DMS114 treated with DMSO at 0.1 percent for 48 hours (cell line): ENCODE data around the gene MARCHF5.
A peak's percentile ranks its signal among the peaks of the same experiment; 100 is the strongest.

Experiments used
- DNase-seq: peaks from one replicate; lab custom pipeline; 2025; ENCODE audit not compliant: unreplicated experiment; lab: John Stamatoyannopoulos, UW

MARCHF5 gene, protein sequence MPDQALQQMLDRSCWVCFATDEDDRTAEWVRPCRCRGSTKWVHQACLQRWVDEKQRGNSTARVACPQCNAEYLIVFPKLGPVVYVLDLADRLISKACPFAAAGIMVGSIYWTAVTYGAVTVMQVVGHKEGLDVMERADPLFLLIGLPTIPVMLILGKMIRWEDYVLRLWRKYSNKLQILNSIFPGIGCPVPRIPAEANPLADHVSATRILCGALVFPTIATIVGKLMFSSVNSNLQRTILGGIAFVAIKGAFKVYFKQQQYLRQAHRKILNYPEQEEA

DNA sequence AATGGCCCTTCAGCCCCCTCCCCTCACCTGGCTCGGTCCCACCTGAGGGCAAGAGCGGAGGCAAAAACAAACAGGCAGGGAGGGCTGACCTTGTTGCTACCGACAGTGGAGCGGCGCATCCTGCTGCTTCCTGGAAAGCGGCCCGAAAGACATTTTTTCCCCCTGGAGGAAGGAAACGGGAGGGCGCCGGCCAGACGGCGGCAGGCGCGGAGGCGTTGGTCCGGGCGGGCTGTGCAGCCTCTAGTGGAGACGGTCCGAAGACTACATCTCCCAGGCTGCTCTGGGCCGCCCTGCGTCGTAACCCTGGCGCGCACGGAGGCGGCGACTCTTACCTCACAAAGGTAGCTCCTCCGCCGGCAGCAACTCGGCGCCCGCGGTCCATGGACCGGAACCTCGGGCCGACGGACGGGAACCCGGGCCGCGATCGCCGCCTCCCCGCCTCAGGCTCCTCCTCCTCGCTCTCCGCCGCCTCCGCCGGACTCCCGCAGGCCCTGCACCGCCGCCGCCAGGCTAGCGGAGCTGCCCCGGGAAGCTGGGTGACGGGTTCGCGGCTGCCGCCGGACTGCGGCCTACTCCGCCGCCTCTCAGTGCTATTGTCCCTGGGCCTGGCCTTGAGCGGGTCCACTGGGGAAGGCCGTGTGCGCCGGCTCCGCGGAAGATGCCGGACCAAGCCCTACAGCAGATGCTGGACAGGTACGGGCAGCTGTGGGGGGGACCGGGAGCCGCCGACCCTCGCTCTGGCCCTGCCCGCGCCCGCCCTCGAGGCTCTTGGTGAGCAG, at the start of gene MARCHF5, which contains the start of gene CPEB3:
TSS of gene MARCHF5 (plus strand) at position 331 of the 779 bp plus-strand sequence. CDS start at position 659, 328 bp downstream.
TSS of gene CPEB3 (minus strand) at position 242 of the 779 bp plus-strand sequence. CDS start 50,728 bp downstream, outside the sequence.
- peak; percentile 91 for DNase-seq

DNA sequence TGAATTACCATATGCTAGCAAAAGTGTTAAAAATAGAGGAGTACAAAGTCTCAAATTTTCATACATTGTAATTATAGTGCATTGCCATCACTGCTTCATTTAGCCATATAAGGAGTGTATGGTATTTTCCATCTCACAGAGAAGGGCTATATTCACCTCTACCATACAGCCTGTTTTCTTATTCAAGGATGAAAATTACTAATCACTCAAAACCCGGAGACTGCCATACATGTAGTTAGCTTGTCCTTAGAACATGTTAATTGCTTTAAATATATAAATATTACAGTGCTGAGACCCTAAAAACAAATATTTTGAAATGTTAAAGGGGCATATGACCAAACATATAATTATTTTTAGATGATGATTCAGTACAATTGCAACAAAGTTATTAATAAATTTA, 49.5 kb upstream of the MARCHF5 start:
- no peak for DNase-seq

- DNase-seq = no peak
Observed at GRCh38 chr10:92242380-92242779, 48.6 kb upstream of the MARCHF5 start.

DNA sequence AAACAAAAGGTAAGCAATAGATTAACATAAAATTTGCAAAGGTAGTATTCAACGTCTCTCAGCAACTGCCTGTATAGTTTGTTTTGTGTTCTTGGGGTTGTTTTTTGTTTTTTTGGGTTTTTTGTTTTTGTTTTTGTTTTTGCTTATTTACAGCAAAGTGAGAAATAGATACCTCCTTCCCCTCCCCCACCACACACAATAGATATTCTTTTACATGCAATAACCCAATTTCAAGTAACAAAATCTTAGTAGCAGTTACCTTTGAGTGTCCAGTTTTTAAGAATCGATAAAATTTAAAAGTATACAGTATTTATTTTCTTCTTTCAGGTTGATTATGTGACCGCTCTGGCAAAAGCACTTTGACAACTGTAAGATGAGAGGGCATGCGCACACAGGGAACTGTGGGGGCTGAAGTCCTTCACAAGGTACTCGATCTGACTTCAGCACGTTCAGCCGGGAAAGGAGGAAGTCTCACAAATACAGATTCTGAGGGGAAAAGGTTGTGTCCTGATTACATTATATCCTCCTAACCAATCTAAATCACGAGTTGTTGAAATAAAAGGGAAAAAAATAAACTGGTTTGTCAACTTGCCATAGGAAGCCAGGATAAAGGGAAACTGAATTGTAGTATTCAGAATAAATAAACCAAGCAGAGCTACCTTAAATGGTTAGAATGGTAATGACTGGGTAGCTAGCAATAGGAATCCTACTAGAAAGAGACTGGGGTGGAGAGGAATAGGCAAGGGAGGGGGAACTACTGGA, 47.9 kb upstream of the MARCHF5 start:
- peak; percentile 80 for DNase-seq

GRCh38 chr10:92244796-92245195, 46.2 kb upstream of the MARCHF5 start:
- no peak for DNase-seq

- DNase-seq = no peak
Observed at GRCh38 chr10:92248566-92248965, 42.4 kb upstream of the MARCHF5 start.

- no peak for DNase-seq
Observed at GRCh38 chr10:92263396-92263795, 27.6 kb upstream of the MARCHF5 start.

GRCh38 chr10:92264249-92264648, 26.7 kb upstream of the MARCHF5 start:
- no peak for DNase-seq

DNA sequence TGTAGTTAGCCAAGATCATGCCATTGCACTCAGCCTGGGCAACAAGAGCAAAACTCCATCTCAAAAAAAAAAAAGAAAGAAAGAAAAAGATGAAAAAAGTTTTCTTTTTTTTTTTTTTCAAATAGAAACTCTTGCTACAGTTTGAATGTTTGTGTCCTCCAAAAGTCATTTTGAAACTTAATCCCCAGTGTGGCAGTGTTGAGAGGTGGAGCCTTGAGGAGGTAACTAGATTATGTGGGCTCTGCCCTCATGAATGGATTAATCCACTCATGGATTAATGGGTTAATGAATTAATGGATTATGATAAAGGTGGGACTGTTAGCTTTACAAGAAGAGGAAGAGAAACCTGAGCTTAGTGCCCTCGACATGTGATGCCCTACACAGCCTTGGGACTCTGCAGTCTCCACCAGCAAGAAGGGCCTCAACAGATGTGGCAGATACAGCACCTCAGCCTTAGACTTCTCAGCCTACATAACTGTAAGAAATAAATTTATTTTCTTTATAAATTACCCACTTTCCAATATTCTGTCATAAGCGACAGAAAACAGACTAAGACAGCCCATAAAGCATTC, 25.2 kb upstream of the MARCHF5 start:
- DNase-seq = no peak

DNA sequence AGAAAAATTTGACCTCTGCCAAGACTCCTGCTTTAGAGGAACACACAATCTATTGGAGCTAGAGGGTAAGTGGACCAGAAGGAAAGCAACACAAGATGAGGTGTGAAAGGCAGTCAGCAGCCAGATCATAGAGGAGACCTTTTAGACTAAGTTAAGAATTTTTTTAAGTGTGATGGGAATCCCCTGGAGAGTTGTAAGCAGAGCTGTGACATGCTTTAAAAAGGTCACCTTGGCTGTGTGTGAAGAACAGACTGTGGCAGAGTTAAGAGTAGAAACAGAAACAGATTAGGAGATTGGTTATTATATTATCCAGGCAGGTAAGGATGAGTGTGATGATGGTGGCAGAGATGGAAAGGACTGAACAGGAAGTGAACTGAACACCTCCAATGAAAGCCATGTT, 23.6 kb upstream of the MARCHF5 start:
- no peak for DNase-seq

GRCh38 chr10:92268748-92269147, 22.2 kb upstream of the MARCHF5 start:
- DNase-seq = no peak

GRCh38 chr10:92274071-92274470, 16.9 kb upstream of the MARCHF5 start:
- no peak for DNase-seq

GRCh38 chr10:92278996-92279696, 11.8 kb upstream of the MARCHF5 start:
- DNase-seq = no peak

DNA sequence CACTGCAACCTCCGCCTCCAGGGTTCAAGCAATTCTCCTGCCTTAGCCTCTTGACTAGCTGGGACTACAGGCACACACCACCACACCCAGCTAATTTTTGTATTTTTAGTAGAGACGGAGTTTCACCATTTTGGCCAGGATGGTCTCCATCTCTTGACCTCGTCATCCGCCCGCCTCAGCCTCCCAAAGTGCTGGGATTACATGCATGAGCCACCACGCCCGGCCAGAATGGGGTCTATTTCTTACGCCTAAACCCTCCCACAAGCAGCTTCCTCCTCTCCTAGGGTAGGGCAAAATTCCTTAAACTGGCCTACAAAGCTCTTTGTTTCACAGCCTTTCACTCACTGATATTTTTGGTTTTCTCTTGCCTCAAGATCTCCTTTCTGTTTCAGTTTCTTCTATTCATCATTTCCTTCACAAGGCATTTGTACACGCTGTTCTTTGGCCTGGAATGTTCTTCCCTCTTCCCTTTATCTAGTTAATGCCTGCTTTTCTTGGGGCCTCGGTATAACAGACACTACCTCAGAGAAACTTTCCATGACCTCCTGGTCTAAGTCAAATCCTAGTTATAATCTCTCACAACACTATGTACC, 6.8 kb upstream of the MARCHF5 start:
- no peak for DNase-seq

DNA sequence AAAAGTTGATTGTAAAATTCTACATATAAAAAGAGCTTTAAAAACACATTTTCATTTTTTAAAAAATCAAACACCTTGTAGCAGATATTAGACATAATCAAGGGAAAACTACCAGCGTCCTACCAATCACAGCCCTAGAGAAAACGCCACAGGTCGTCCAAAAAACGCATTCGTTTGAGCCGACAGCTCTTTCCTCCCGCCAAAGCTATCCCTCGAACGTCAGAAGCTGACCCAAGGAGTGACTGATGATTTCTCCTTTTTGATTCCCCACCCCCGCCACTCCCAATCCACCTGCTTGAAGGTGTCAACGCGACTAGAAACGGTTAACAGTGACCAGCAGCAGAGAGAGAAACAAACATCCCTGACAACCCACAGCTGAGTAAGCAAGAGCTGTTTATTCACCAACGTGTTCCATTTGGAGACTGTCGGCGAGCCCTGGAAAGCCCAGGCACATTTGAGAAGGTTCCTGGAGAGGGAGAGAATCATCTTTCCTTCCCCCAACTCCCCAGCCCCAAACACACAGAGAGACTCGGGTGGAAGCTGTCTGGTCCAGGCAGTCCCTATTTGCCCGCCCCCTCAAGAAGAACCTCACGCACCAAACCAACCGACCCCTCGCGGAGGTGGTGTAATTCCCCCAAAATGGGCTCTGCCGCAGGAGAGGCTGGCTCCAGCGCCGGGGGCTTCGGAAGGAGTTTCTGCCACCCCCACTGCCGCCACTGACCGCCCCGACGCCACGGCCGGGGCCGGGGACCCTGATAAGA, 711 bp upstream of the MARCHF5 start:
- peak; percentile 50 for DNase-seq

GRCh38 chr10:92291616-92291865, 574 bp downstream of the MARCHF5 start:
- no peak for DNase-seq

- DNase-seq = peak; percentile 36
Observed at GRCh38 chr10:92291921-92292845, 1.2 kb downstream of the MARCHF5 start.

GRCh38 chr10:92298487-92298886, 7.5 kb downstream of the MARCHF5 start:
- no peak for DNase-seq

GRCh38 chr10:92303096-92303495, 12.1 kb downstream of the MARCHF5 start:
- no peak for DNase-seq
